Endothelial cell of umbilical vein (primary cell): Measurements from ENCODE around the gene GPBP1L1. TPM values are rescaled to one million over a fixed set of nuclear protein-coding genes. Genes with fewer than 3 reads are reported as not detected.

ENCODE experiments used
- BruUV-seq: library from RNA; stranded (reverse); fragments of 400-500 nt; replicated peaks from 2 replicates; lab custom pipeline; 2021; lab: Mats Ljungman, UMichigan
- CTCF ChIA-PET: fragments of 300-600, 350-600 bp; sonication (Branson Sonifier 250); formaldehyde crosslinking; loops from one replicate; lab custom pipeline; 2021; ENCODE audit warnings: antibody characterized with exemption, inconsistent platforms; lab: Charles Lee
- POLR2A ChIA-PET: fragments of 300-600, 350-600 bp; sonication (Branson Sonifier 250); formaldehyde crosslinking; loops from one replicate; lab custom pipeline; 2021; ENCODE audit warnings: antibody characterized with exemption, inconsistent platforms; lab: Charles Lee
- DNase-seq: peaks from one replicate; pipeline ENCODE4 v3.0.0-alpha.2; 2011; ENCODE audit warnings: low read depth, low spot score
- FAIRE-seq: peaks from 2 replicates; lab custom pipeline; 2011; peaks lifted over from hg19 to GRCh38; lab: Jason Lieb, UNC
- H2AFZ ChIP-seq: 2 replicates; pipeline ENCODE4 v1.6.0; 2012; ENCODE audit warnings: low read depth, low read length, control low read depth, inconsistent platforms
- H3K27ac ChIP-seq: 2 replicates; pipeline ENCODE4 v1.5.1; 2011; ENCODE audit warnings: low read depth, mild to moderate bottlenecking, control low read depth, low read length, moderate library complexity; ENCODE audit not compliant: insufficient read depth
- H3K27me3 ChIP-seq, 2 experiments: 2 replicates each; pipeline versions ENCODE4 v1.6.0 to v1.6.1; 2011; ENCODE audit warnings: low read length in 2 of 2, mixed read lengths in 1 of 2; ENCODE audit not compliant: control insufficient read depth in 2 of 2, insufficient read depth in 2 of 2
- H3K36me3 ChIP-seq, 2 experiments: 2 replicates in 1 of 2; 3 replicates in 1 of 2; pipeline ENCODE4 v1.5.1; 2011; ENCODE audit warnings: low read length in 2 of 2, mild to moderate bottlenecking in 1 of 2, moderate library complexity in 1 of 2; ENCODE audit not compliant: control insufficient read depth in 2 of 2, insufficient read depth in 2 of 2; ENCODE audit errors: extremely low read depth in 1 of 2
- H3K4me1 ChIP-seq: 3 replicates; pipeline ENCODE4 v1.5.1; 2011; ENCODE audit warnings: mild to moderate bottlenecking, low read length; ENCODE audit not compliant: control insufficient read depth, insufficient read depth; ENCODE audit errors: extremely low read depth
- H3K4me2 ChIP-seq: 2 replicates; pipeline ENCODE4 v1.6.1; 2011; ENCODE audit warnings: low read length, control low read depth, mixed read lengths; ENCODE audit not compliant: insufficient read depth
- H3K4me3 ChIP-seq, 3 experiments: fragments of 200-600 bp in 1 of 3; sonication (generic), shearing (Covaris generic) in 1 of 3; replicated peaks in 1 of 3; 2 replicates each; pipeline ENCODE4 v1.5.1; 2011 to 2016; ENCODE audit warnings: control low read depth in 3 of 3, low read length in 3 of 3, mild to moderate bottlenecking in 2 of 3, inconsistent platforms in 1 of 3, low read depth in 1 of 3, moderate library complexity in 1 of 3; ENCODE audit not compliant: insufficient read depth in 1 of 3
- H3K79me2 ChIP-seq: 2 replicates; pipeline ENCODE4 v1.6.0; 2012; ENCODE audit warnings: low read length, inconsistent platforms; ENCODE audit not compliant: control insufficient read depth, insufficient read depth
- H3K9ac ChIP-seq: replicated peaks from 2 replicates; pipeline ENCODE3; 2011; ENCODE audit warnings: low read length, control low read depth; ENCODE audit not compliant: insufficient read depth; ENCODE audit errors: extremely low read depth
- H3K9me1 ChIP-seq: replicated peaks from 3 replicates; pipeline ENCODE4 v1.6.0; 2011; ENCODE audit warnings: mild to moderate bottlenecking, low read length; ENCODE audit not compliant: control insufficient read depth, insufficient read depth; ENCODE audit errors: extremely low read depth
- H3K9me3 ChIP-seq: replicated peaks from 2 replicates; pipeline ENCODE4 v1.5.1; 2012; ENCODE audit warnings: low read length, inconsistent platforms; ENCODE audit not compliant: control insufficient read depth, insufficient read depth
- H4K20me1 ChIP-seq: replicated peaks from 2 replicates; pipeline ENCODE3; 2011; ENCODE audit warnings: mild to moderate bottlenecking, low read length; ENCODE audit not compliant: control insufficient read depth, insufficient read depth; ENCODE audit errors: extremely low read depth
- EZH2 ChIP-seq: IDR thresholded peaks from 2 replicates; pipeline ENCODE4 v1.6.1; 2012; ENCODE audit warnings: borderline replicate concordance, low read depth, mild to moderate bottlenecking, moderate library complexity, low read length, inconsistent platforms; ENCODE audit not compliant: severe bottlenecking
- FOS ChIP-seq: IDR thresholded peaks from 2 replicates; pipeline ENCODE4 v1.6.1; 2011; ENCODE audit warnings: mild to moderate bottlenecking, low read length, moderate library complexity, borderline replicate concordance; ENCODE audit not compliant: insufficient read depth
- GATA2 ChIP-seq: IDR thresholded peaks from 2 replicates; pipeline ENCODE4 v1.7.0; 2011; ENCODE audit warnings: low read depth, mild to moderate bottlenecking, moderate library complexity, mixed read lengths, low read length; ENCODE audit not compliant: insufficient read length, insufficient read depth
- JUN ChIP-seq: IDR thresholded peaks from 2 replicates; pipeline ENCODE4 v1.6.1; 2011; ENCODE audit warnings: borderline replicate concordance, low read depth; ENCODE audit not compliant: insufficient read length, insufficient read depth
- MYC ChIP-seq: IDR thresholded peaks from one replicate; pipeline ENCODE4 v1.6.1; 2011; ENCODE audit warnings: mild to moderate bottlenecking, low read depth, low read length
- POLR2A ChIP-seq: IDR thresholded peaks from 2 replicates; pipeline ENCODE4 v1.6.1; 2012; ENCODE audit warnings: low read depth, mild to moderate bottlenecking, control low read depth, low read length
- POLR2AphosphoS5 ChIP-seq: IDR thresholded peaks from 2 replicates; pipeline ENCODE4 v1.6.1; 2012; ENCODE audit warnings: low read depth, mild to moderate bottlenecking, control low read depth, low read length, moderate library complexity; ENCODE audit not compliant: insufficient read depth
- dilution Hi-C: fragments of 300-500 bp; cut with MboI; formaldehyde crosslinking; loops from one replicate; pipeline ENCODE4 v1.15.0; 2019; ENCODE audit warnings: low sequenced_read_pairs; ENCODE audit not compliant: extremely low pct_ligation_motif_present
- intact Hi-C: fragments of 100-400 bp; cut with micrococcal nuclease; formaldehyde crosslinking; loops from one replicate; pipeline ENCODE4 v1.10.0; 2022
- polyA plus RNA-seq, 4 experiments: library from polyadenylated mRNA; depleted of rRNA in 3 of 4; stranded (reverse) in 3 of 4; unstranded in 1 of 4; fragments of >200 nt; gene quantifications; 2 replicates each; pipeline versions ENCODE4 v1.2.1 to v1.2.3, GENCODE V29; 2011 to 2012; ENCODE audit warnings: missing spikeins in 1 of 4
- total RNA-seq: library from RNA; stranded (reverse); gene quantifications from 2 replicates; pipeline ENCODE4 v1.2.3, GENCODE V29; 2021
- TF ChIP-seq, protein P1 (sequence below), 2 donors: IDR thresholded peaks; 1 replicate in 1 of 2; 2 replicates in 1 of 2; pipeline ENCODE4 v1.5.1; 2011; ENCODE audit warnings: low read length in 2 of 2, mild to moderate bottlenecking in 2 of 2, moderate library complexity in 2 of 2, control low read depth in 1 of 2, inconsistent platforms in 1 of 2, low read depth in 1 of 2; ENCODE audit not compliant: insufficient read depth in 1 of 2; ENCODE audit errors: extremely low read depth in 1 of 2
- TF ChIP-seq, protein P2 (sequence below): IDR thresholded peaks from 2 replicates; pipeline ENCODE4 v1.6.1; 2011; ENCODE audit not compliant: insufficient read depth, insufficient read length

GPBP1L1 gene
- total and polyA plus RNA-seq, 2 donors (not counting 3 experiments of a cell fraction or from before 2014, with no cell fraction given), result 35.0 to 89.7 TPM

- Histone ChIP-seq H3K9ac (no peak overlapping the region), H3K36me3 (peaks cover 18 to 28% of the 10 kb centered on the region in 2 experiments), H3K27ac (no peak overlapping the region), H3K4me1 (no peaks in the 10 kb centered on the region), H3K79me2 (peaks cover 15% of the 10 kb centered on the region), H4K20me1 (peaks cover 2% of the 10 kb centered on the region), H3K27me3 (no peaks in the 10 kb centered on the region), H3K4me3 (no peak overlapping the region), H3K9me3 (no peaks in the 10 kb centered on the region), H2AFZ (no peak overlapping the region), H3K4me2 (no peak overlapping the region), H3K9me1 (no peaks in the 10 kb centered on the region)
- DNase-seq, result no peak
- TF ChIP-seq GATA2 (no peak), EZH2 (no peak), POLR2A (no peak), FOS (no peak), POLR2AphosphoS5 (no peak), JUN (no peak), MYC (no peak)
- TF ChIP-seq, protein P1, sequence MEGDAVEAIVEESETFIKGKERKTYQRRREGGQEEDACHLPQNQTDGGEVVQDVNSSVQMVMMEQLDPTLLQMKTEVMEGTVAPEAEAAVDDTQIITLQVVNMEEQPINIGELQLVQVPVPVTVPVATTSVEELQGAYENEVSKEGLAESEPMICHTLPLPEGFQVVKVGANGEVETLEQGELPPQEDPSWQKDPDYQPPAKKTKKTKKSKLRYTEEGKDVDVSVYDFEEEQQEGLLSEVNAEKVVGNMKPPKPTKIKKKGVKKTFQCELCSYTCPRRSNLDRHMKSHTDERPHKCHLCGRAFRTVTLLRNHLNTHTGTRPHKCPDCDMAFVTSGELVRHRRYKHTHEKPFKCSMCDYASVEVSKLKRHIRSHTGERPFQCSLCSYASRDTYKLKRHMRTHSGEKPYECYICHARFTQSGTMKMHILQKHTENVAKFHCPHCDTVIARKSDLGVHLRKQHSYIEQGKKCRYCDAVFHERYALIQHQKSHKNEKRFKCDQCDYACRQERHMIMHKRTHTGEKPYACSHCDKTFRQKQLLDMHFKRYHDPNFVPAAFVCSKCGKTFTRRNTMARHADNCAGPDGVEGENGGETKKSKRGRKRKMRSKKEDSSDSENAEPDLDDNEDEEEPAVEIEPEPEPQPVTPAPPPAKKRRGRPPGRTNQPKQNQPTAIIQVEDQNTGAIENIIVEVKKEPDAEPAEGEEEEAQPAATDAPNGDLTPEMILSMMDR (IDR thresholded peaks at IDR 0.05; ENCODE audit: extremely low read depth in 1 of 2, insufficient read depth in 1 of 2, low read depth in 1 of 2, low read length in 2 of 2), result no peak
- TF ChIP-seq, protein P2, sequence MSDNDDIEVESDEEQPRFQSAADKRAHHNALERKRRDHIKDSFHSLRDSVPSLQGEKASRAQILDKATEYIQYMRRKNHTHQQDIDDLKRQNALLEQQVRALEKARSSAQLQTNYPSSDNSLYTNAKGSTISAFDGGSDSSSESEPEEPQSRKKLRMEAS, result no peak
- no peak for FAIRE-seq
- ChIA-PET POLR2A (interaction anchor here (0.6 kb wide), 1 partner anchor 12 kb away, joined by 4 read pairs; no protein-coding TSS in a partner anchor), CTCF (interaction anchor here (1.4 kb wide), 1 partner anchor 186 kb away, joined by 3 read pairs; no protein-coding TSS in a partner anchor)
- intact Hi-C loops (no loop called here), dilution Hi-C loops (no loop called here)
- BruUV-seq, result no TSS peak
These were observed 29.6 kb downstream of the GPBP1L1 start for GRCh38 chr1:45656573-45657226.
